HepG2 (cell line): ENCODE measurements around the gene HOMEZ. TPM values are rescaled to one million over a fixed set of nuclear protein-coding genes. Genes with fewer than 3 reads are reported as not detected.

Source experiments
- BRCA1 ChIP-seq: sonication (generic); formaldehyde crosslinking; IDR thresholded peaks from 2 replicates; pipeline ENCODE4 v1.4.0; 2020; ENCODE audit warnings: missing genetic modification reagents
- JUND ChIP-seq: sonication (generic); formaldehyde crosslinking; IDR thresholded peaks from 2 replicates; pipeline ENCODE4 v1.8.0; 2022; ENCODE audit warnings: mild to moderate bottlenecking, missing genetic modification reagents
- MTA3 ChIP-seq: sonication (generic); formaldehyde crosslinking; IDR thresholded peaks from 2 replicates; pipeline ENCODE4 v1.4.0; 2020; ENCODE audit warnings: missing genetic modification reagents
- RFXAP ChIP-seq: sonication (generic); formaldehyde crosslinking; IDR thresholded peaks from 2 replicates; pipeline ENCODE4 v1.4.0; 2020; ENCODE audit warnings: missing genetic modification reagents, borderline replicate concordance
- SMYD3 ChIP-seq: sonication (generic); formaldehyde crosslinking; IDR thresholded peaks from 2 replicates; pipeline ENCODE4 v1.8.1; 2023; ENCODE audit warnings: mild to moderate bottlenecking, missing genetic modification reagents
- TOPORS ChIP-seq: sonication (generic); formaldehyde crosslinking; IDR thresholded peaks from 2 replicates; pipeline ENCODE4 v1.8.0; 2023; ENCODE audit warnings: mild to moderate bottlenecking, missing genetic modification reagents
- XBP1 ChIP-seq: sonication (generic); formaldehyde crosslinking; IDR thresholded peaks from 2 replicates; pipeline ENCODE4 v1.5.0; 2020; ENCODE audit warnings: missing genetic modification reagents
- YEATS4 ChIP-seq: sonication (generic); formaldehyde crosslinking; IDR thresholded peaks from 2 replicates; pipeline ENCODE4 v1.4.0; 2020; ENCODE audit warnings: missing genetic modification reagents, borderline replicate concordance
- ZNF616 ChIP-seq: sonication (generic); formaldehyde crosslinking; IDR thresholded peaks from 2 replicates; pipeline ENCODE4 v1.5.0; 2020; ENCODE audit warnings: low read depth, mild to moderate bottlenecking, missing genetic modification reagents
- ZNF703 ChIP-seq: sonication (generic); formaldehyde crosslinking; IDR thresholded peaks from 2 replicates; pipeline ENCODE4 v1.5.1; 2020; ENCODE audit warnings: missing genetic modification reagents, mild to moderate bottlenecking, moderate library complexity, borderline replicate concordance
- ZNF878 ChIP-seq: sonication (generic); formaldehyde crosslinking; IDR thresholded peaks from 2 replicates; pipeline ENCODE4 v1.8.1; 2023; ENCODE audit warnings: mild to moderate bottlenecking, missing genetic modification reagents, moderate library complexity
- polyA plus RNA-seq, 8 experiments: library from polyadenylated mRNA; depleted of rRNA in 3 of 8; stranded (reverse) in 7 of 8; unstranded in 1 of 8; fragments of >200 nt; fragmentation: Illumina TruSeq in 4 of 8; extraction: Trizol in 4 of 8; gene quantifications; 2 replicates each; pipeline versions ENCODE4 v1.2.1 to v1.2.3, GENCODE V29; 2011 to 2016; ENCODE audit warnings: low read depth in 4 of 8, missing spikeins in 1 of 8, mixed read lengths in 1 of 8; ENCODE audit not compliant: insufficient read depth in 1 of 8
- total RNA-seq, 5 experiments: library from RNA; depleted of rRNA; stranded (reverse); fragments of >200 nt; fragmentation: Illumina TruSeq; extraction: Trizol; gene quantifications; 2 replicates each; pipeline ENCODE4 v1.2.3, GENCODE V29; 2016; ENCODE audit warnings: low read depth in 1 of 5
- TF ChIP-seq, protein P1 (sequence below): sonication (generic); formaldehyde crosslinking; conservative IDR thresholded peaks from 2 replicates; pipeline ENCODE4 v1.8.0; 2022; ENCODE audit warnings: mild to moderate bottlenecking, moderate library complexity, missing genetic modification reagents
- TF ChIP-seq, protein P2 (sequence below): sonication (generic); formaldehyde crosslinking; IDR thresholded peaks from 2 replicates; pipeline ENCODE4 v1.4.0; 2020; ENCODE audit warnings: mild to moderate bottlenecking, missing genetic modification reagents, borderline replicate concordance
- TF ChIP-seq, protein P3 (sequence below): sonication (generic); formaldehyde crosslinking; IDR thresholded peaks from 2 replicates; pipeline ENCODE4 v1.8.1; 2023; ENCODE audit warnings: mild to moderate bottlenecking, inconsistent platforms, moderate library complexity, missing genetic modification reagents, borderline replicate concordance
- TF ChIP-seq, protein P4 (sequence below): sonication (generic); formaldehyde crosslinking; IDR thresholded peaks from 2 replicates; pipeline ENCODE4 v1.5.0; 2020; ENCODE audit warnings: mild to moderate bottlenecking, missing genetic modification reagents
- TF ChIP-seq, protein P5 (sequence below): sonication (generic); formaldehyde crosslinking; IDR thresholded peaks from 2 replicates; pipeline ENCODE4 v1.5.0; 2020; ENCODE audit warnings: missing genetic modification reagents, mild to moderate bottlenecking, borderline replicate concordance

Gene HOMEZ
- total and polyA plus RNA-seq, 2 of the 13 experiments (the other 11 are each of a cell fraction or from before 2014, with no cell fraction given), result 14.5 to 31.8 TPM

DNA sequence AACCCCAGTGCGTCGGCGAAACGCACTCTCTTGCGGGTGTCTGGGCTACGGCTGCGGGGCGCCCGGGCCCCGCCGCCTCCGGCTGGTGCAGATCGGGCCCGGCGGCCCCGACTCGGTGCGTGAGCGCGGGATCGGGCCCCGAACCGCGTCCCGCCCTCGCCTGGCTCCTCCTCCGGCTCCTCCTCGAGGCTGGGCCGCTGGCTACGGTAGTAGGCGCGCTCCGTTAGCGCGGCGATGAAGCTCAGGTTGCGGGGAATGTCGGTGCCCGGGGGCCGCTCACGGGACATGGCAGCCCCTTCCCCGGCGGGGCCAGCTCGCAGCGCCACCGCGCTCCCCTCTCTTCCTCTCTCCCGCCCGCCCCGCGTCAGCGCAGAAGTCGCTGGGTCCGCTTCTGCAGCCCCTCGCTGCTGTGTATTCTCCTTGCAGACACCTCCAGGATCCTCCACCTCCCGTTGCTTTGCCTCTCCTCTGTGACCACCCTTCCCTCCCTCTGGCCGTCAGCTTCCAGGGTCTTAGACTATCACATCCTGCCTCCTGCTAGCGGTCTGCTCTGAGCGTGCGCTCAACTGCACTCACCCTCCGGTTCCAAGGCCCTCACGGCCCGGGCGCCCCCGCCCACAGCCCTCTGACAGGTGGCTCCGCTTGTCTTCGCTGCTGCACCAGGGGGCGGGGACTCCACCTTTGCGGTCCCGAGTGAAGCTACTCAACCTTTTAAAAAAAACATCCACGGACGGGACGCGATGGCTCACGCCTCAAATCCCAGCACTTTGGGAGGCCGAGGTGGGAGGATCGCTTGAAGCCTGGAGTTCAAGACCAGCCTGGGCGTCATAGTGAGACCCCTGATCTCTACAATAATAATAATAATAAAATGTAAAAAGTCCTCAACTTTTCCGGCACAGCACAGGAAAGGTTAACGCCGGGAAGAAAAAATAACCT is 16.6 kb upstream of the HOMEZ start, which contains the start of gene PPP1R3E (continued):
- TF ChIP-seq, protein P1, sequence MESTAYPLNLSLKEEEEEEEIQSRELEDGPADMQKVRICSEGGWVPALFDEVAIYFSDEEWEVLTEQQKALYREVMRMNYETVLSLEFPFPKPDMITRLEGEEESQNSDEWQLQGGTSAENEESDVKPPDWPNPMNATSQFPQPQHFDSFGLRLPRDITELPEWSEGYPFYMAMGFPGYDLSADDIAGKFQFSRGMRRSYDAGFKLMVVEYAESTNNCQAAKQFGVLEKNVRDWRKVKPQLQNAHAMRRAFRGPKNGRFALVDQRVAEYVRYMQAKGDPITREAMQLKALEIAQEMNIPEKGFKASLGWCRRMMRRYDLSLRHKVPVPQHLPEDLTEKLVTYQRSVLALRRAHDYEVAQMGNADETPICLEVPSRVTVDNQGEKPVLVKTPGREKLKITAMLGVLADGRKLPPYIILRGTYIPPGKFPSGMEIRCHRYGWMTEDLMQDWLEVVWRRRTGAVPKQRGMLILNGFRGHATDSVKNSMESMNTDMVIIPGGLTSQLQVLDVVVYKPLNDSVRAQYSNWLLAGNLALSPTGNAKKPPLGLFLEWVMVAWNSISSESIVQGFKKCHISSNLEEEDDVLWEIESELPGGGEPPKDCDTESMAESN (CRISPR knock-in tag), result 0 out of 2 replicates have a peak, but pooled peaks have one; percentile 6
- TF ChIP-seq MTA3 (CRISPR knock-in tag) (no peak), BRCA1 (CRISPR knock-in tag) (peak; percentile 53; the same call in 1 of the 2 replicates), JUND (CRISPR knock-in tag) (peak; percentile 47), ZNF703 (CRISPR knock-in tag) (no peak), XBP1 (CRISPR knock-in tag) (no peak), TOPORS (no peak), RFXAP (CRISPR knock-in tag) (0 out of 2 replicates have a peak, but pooled peaks have one; percentile 41), ZNF616 (CRISPR knock-in tag) (peak; percentile 2), YEATS4 (peak; percentile 94), ZNF878 (no peak), SMYD3 (CRISPR knock-in tag) (no peak)
- TF ChIP-seq, protein P2, sequence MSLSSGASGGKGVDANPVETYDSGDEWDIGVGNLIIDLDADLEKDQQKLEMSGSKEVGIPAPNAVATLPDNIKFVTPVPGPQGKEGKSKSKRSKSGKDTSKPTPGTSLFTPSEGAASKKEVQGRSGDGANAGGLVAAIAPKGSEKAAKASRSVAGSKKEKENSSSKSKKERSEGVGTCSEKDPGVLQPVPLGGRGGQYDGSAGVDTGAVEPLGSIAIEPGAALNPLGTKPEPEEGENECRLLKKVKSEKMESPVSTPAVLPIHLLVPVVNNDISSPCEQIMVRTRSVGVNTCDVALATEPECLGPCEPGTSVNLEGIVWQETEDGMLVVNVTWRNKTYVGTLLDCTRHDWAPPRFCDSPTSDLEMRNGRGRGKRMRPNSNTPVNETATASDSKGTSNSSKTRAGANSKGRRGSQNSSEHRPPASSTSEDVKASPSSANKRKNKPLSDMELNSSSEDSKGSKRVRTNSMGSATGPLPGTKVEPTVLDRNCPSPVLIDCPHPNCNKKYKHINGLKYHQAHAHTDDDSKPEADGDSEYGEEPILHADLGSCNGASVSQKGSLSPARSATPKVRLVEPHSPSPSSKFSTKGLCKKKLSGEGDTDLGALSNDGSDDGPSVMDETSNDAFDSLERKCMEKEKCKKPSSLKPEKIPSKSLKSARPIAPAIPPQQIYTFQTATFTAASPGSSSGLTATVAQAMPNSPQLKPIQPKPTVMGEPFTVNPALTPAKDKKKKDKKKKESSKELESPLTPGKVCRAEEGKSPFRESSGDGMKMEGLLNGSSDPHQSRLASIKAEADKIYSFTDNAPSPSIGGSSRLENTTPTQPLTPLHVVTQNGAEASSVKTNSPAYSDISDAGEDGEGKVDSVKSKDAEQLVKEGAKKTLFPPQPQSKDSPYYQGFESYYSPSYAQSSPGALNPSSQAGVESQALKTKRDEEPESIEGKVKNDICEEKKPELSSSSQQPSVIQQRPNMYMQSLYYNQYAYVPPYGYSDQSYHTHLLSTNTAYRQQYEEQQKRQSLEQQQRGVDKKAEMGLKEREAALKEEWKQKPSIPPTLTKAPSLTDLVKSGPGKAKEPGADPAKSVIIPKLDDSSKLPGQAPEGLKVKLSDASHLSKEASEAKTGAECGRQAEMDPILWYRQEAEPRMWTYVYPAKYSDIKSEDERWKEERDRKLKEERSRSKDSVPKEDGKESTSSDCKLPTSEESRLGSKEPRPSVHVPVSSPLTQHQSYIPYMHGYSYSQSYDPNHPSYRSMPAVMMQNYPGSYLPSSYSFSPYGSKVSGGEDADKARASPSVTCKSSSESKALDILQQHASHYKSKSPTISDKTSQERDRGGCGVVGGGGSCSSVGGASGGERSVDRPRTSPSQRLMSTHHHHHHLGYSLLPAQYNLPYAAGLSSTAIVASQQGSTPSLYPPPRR (CRISPR knock-in tag), result no peak; the same call in 1 of the 2 replicates
- TF ChIP-seq, protein P3, sequence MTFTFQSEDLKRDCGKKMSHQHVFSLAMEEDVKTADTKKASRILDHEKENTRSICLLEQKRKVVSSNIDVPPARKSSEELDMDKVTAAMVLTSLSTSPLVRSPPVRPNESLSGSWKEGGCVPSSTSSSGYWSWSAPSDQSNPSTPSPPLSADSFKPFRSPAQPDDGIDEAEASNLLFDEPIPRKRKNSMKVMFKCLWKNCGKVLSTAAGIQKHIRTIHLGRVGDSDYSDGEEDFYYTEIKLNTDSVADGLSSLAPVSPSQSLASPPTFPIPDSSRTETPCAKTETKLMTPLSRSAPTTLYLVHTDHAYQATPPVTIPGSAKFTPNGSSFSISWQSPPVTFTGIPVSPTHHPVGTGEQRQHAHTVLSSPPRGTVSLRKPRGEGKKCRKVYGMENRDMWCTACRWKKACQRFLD, result peak; percentile 16
- TF ChIP-seq, protein P4, sequence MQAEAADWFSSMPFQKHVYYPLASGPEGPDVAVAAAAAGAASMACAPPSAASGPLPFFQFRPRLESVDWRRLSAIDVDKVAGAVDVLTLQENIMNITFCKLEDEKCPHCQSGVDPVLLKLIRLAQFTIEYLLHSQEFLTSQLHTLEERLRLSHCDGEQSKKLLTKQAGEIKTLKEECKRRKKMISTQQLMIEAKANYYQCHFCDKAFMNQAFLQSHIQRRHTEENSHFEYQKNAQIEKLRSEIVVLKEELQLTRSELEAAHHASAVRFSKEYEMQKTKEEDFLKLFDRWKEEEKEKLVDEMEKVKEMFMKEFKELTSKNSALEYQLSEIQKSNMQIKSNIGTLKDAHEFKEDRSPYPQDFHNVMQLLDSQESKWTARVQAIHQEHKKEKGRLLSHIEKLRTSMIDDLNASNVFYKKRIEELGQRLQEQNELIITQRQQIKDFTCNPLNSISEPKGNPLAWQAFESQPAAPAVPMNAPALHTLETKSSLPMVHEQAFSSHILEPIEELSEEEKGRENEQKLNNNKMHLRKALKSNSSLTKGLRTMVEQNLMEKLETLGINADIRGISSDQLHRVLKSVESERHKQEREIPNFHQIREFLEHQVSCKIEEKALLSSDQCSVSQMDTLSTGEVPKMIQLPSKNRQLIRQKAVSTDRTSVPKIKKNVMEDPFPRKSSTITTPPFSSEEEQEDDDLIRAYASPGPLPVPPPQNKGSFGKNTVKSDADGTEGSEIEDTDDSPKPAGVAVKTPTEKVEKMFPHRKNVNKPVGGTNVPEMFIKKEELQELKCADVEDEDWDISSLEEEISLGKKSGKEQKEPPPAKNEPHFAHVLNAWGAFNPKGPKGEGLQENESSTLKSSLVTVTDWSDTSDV (CRISPR knock-in tag), result peak; percentile 70; the same call in 1 of the 2 replicates
- TF ChIP-seq, protein P5, sequence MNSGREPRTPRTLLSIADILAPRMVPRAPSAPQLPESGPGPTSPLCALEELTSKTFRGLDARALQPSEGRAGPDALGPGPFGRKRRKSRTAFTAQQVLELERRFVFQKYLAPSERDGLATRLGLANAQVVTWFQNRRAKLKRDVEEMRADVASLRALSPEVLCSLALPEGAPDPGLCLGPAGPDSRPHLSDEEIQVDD (CRISPR knock-in tag), result 0 out of 2 replicates have a peak, but pooled peaks have one; percentile 41
